ENCODE results near the gene MCF2L2.
"Not testable (repeated sequence)": the region's sequence is repeated elsewhere in the genome, so short reads cannot be mapped to it uniquely, and the experiment has no call there.

The MCF2L2 gene

DNA sequence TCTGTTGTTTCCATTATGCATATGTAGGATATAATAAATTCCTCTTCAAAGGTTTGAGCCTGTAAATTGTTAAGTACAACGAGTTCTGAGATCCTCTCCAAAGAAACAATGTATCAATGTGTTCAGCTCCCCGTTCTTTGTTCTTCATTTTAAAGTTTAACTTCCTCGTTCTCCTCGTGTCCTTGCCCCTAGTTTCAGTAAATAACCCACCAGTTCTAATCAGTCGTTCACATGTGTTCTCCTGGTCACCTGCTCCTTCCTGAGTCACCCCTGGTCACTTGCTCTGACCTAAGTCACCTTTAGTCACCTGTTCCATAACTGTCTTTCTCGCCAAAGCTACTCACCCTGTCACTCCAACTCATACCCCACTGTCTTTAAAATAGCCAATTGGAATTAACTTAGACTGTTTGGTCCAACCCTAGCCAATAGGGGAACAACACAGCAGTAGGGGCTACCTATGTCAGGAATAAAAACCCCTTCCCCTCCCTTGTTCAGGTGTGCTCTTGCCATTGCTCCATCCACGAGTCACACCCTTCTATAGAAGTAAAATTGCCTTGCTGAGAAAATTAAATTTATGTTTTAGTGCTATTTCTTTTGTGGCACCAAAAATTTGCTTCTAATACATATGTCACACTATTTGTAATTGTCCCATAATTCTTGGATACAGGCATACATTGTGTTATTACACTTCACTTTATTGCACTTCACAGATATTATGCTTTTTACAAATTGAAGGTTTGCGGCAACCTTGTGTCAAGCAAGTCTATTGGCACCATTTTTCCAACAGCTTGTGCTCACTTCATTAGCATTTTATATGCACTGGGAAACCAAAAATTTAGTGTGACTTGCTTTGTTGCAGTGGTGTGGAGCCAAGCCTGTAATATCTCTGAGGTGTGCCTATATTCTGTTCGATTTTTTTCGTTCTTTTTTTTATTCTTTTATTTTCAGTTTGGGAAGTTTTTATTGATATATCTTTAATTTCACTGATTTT, 15.3 kb upstream of the MCF2L2 start:
- DNase-seq = no peak

GRCh38 chr3:183442994-183443393, 14.6 kb upstream of the MCF2L2 start:
- no peak for DNase-seq

DNA sequence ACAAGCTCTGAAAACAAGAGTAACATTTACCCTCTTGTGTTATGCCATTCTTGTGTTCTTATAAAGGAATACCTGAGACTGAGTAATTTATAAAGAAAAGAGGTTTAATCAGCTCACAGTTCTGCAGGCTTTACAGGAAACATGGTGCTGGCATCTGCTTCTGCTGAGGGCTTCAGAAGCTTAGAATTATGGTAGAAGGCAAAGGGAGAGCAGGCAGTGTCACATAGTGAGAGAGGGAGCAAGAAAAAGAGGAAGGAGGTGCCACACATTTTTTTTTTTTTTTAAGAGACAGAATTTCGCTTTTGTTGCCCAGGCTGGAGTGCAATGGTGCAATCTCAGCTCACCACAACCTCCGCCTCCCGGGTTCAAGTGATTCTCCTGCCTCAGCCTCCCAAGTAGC, 12.1 kb upstream of the MCF2L2 start:
- not testable (repeated sequence) for DNase-seq

- DNase-seq = no peak
Observed at GRCh38 chr3:183439515-183439914, 11.1 kb upstream of the MCF2L2 start.

- DNase-seq = no peak
Observed at GRCh38 chr3:183438735-183439134, 10.3 kb upstream of the MCF2L2 start.

- no peak for DNase-seq
Observed at GRCh38 chr3:183437666-183438564, 9.5 kb upstream of the MCF2L2 start.

DNA sequence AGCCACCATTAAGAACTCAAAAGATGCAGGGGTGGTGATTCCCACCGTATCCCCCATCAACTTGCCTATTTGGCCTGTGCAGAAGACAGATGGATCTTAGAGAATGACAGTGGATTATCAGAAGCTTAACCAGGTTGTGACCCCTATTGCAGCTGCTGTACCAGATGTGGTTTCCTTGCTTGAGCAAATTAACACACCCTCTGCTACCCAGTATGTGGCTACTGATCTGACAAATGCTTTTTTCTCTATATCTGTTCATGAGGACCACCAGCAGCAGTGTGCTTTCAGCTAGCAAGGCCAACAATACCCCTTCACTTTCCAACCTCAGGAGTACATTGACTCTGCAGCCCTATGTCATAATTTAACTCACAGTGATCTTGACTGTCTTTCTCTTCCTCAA, 8.6 kb upstream of the MCF2L2 start:
- no peak for DNase-seq

- no peak for DNase-seq
Observed at GRCh38 chr3:183435661-183436060, 7.2 kb upstream of the MCF2L2 start.

GRCh38 chr3:183434992-183435391, 6.6 kb upstream of the MCF2L2 start:
- no peak for DNase-seq

DNA sequence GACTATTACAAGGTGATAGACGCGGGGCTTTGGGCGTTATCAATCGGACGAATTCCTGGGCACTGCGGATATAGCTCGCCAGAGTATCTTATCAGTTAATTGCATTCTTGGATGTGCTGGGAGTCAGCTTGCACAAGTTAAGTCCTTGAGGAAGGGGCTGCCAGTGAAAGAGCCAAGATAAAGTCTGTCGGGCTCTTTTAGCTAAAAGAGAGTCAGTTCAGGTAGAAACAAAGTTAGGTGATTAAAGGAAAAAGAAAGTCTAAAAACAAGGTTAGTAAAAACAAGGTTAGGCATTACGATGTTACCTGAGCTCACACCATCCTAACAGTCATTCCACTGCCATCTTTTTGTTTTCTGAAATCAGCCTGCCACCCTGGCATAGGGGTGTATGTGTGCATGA, 6.1 kb upstream of the MCF2L2 start:
- no peak for DNase-seq

GRCh38 chr3:183430325-183430957, 2.0 kb upstream of the MCF2L2 start:
- no peak for DNase-seq

GRCh38 chr3:183427876-183428446, 458 bp downstream of the MCF2L2 start:
- peak; percentile 64 for DNase-seq

DNA sequence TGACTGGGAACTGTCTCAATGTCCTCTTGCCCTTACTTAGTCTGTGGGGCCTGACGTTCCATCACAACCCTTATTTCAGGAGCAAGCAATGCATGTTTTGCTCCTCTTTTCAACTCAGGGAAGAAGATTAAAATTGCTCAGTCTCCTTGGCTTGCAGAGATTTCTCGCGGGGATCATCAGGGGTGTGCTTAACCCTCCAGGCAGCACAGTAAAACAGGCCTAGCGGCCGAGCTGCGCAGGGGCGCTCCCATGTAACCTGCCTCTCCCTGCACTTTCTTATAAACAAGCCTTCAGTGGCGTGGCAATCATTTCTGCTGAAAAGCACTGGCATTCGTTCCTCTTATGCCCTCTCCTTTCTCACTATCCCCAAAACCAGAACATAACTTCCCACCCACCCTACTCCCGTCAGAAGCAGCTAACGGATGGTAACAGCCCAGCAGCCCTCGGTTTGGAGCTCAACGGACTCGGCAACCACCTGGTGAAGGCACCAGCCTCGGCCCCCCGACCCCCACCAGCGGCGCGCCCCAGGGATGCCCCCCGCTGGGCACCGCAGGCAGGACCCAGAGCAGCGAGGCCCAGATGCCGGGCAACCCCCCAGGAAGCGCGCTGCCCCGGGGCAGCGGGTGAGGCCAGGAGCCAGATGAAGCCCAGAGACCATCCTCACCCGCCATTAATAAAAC, 1.1 kb downstream of the MCF2L2 start:
- no peak for DNase-seq

DNA sequence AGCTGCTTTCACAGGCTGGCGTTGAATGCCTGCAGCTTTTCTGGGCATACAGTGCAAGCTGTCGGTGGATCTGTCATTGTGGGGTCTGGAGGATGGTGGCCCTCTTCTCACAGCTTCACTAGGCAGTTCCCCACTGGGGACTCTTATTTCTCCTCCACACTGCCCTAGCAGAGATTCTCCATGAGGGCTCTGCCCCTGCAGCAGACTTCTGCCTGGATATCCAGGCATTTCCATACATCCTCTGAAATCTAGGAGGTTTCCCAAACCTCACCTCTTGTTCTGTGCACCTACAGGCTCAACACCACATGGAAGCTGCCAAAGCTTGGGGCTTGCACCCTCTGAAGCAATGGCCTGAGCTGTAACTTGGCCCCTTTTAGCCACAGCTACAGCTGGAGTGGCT, 9.6 kb downstream of the MCF2L2 start:
- not testable (repeated sequence) for DNase-seq

- no peak for DNase-seq
Observed at GRCh38 chr3:183411216-183411922, 17.1 kb downstream of the MCF2L2 start.

- no peak for DNase-seq
Observed at GRCh38 chr3:183410759-183411158, 17.7 kb downstream of the MCF2L2 start.

DNA sequence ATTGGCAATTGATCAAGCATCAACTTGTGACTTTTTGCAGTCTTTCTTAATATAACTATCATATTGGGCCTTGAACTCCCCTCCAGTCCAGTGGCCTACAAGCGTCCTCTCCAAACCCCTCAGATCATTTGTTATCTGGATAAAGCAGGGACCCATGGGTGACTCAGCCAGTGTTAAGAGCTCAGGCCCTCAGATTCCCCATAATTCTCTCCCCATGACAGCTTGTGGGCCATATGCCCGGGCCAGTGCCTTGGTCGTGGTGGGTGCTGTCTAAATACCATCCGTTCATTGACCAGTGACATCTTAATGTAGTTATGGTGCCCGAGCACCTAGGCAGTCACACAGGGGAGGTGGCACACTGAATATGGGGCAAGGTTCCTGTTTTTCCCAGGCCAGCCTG, 18.1 kb downstream of the MCF2L2 start:
- no peak for DNase-seq

GRCh38 chr3:183409219-183409618, 19.2 kb downstream of the MCF2L2 start:
- no peak for DNase-seq

DNA sequence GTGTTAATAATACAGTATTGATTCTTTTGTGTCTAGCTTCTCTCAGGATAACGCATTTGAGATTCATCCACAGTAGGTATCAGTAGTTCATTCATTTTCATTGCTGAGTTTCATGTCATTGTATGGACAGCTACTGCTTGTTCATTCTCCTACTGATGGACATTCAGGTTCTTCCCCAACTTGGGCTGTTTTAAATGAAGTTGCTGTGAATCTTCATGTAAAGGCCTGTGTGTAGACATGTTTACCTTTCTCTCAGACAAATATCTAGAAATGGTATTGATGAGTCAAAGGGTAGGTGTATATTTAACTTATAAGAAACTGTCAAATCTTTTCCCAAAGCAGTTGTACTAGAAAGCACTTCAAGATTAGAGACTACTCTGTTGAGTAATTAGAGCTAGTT, 26.7 kb downstream of the MCF2L2 start:
- no peak for DNase-seq

DNA sequence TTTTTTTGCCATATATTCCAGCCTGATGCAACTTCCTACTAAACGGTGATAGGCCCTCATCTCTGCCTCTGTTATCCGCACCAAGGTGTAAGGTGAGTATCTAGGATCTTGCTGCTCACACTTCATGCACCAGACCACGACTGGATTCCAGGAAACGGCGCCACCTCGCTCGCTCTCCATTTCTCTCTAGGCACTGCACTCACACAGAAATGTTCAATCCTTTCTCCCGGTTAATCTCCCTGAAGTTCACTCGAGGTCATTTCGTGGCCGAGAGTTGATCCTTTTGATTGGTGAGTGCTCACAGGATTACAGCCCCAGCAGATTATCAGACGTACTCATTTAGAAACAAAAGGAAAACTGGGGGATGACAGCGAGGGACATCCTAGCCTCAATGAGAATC, 28.1 kb downstream of the MCF2L2 start:
- DNase-seq = no peak

DNA sequence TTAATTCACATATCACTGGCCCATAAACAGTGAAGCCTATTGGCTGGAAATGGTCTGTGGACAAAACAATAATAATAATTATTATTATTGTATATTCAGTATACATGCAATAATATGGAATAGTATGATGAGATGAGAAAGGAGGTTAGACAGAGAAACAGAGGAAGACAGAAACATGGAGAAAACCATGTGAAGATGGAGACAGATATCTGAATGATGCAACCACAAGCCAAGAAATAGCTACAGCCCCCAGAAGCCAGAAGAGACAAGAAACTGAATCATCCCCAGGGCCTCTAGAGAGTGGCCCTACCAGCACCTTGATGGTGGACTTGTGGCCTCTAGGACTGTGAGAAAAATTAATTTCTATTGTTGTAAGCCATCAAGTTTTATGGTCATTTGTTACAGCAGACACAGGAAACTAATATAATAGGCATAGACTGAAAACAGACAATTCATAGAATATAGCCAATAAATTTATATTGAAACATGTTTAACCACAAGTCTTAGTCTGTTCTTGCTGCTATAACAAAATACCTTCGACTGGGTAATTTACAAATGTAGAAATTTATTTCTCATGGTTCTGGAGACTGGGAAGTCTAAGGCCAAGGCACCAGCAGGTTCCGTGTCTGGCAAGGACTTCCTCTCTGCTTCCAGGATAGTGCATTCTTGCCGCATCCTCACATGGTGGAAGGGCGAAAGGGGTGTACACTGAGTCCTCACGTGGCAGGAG, 31.6 kb downstream of the MCF2L2 start:
- DNase-seq = no peak

Measured in right forelimb (tissue), 1 donor.